OCI-LY3 (cell line): Measurements from ENCODE around the gene KDELR3.
A peak's percentile ranks its signal among the peaks of the same experiment; 100 is the strongest.

ENCODE experiments used
- H2AFZ ChIP-seq: fragments of 200-600, 300-600 bp; shearing (Covaris generic); 2 replicates; pipeline ENCODE4 v1.6.0; 2014; ENCODE audit warnings: antibody characterized with exemption, low read depth, low read length
- H3K27ac ChIP-seq: fragments of 200-600, 300-600 bp; sonication (generic); 2 replicates; pipeline ENCODE4 v1.5.1; 2014; ENCODE audit warnings: mild to moderate bottlenecking, low read length, moderate library complexity, mixed read lengths
- H3K27me3 ChIP-seq: fragments of 200-600, 300-600 bp; sonication (generic); 2 replicates; pipeline ENCODE4 v1.6.1; 2014; ENCODE audit warnings: low read depth, low read length, mixed read lengths
- H3K36me3 ChIP-seq: fragments of 200-600, 300-600 bp; sonication (generic); replicated peaks from 2 replicates; pipeline ENCODE3; 2014; ENCODE audit warnings: low read depth, low read length, mixed read lengths
- H3K4me1 ChIP-seq: fragments of 300-600, 200-600 bp; sonication (generic); 2 replicates; pipeline ENCODE4 v1.6.1; 2014; ENCODE audit warnings: low read length, mixed read lengths
- H3K4me2 ChIP-seq: fragments of 200-600, 300-600 bp; sonication (generic); 2 replicates; pipeline ENCODE4 v1.6.1; 2014; ENCODE audit warnings: low read length, mixed read lengths
- H3K4me3 ChIP-seq: fragments of 300-600, 200-600 bp; sonication (generic); 2 replicates; pipeline ENCODE4 v1.5.1; 2014; ENCODE audit warnings: antibody characterized with exemption, mild to moderate bottlenecking, low read length, moderate library complexity
- H3K79me2 ChIP-seq: fragments of 300-600, 200-600 bp; shearing (Covaris generic); 2 replicates; pipeline ENCODE4 v1.6.1; 2014; ENCODE audit warnings: mild to moderate bottlenecking, low read length, mixed read lengths
- H3K9ac ChIP-seq: fragments of 300-600, 200-600 bp; shearing (Covaris generic); 2 replicates; pipeline ENCODE4 v1.6.0; 2014; ENCODE audit warnings: mild to moderate bottlenecking, low read length, moderate library complexity
- H3K9me3 ChIP-seq: fragments of 200-600, 300-600 bp; shearing (Covaris generic); 2 replicates; pipeline ENCODE4 v1.6.1; 2014; ENCODE audit warnings: low read length, mixed read lengths; ENCODE audit not compliant: insufficient read depth
- H4K20me1 ChIP-seq: fragments of 200-600, 300-600 bp; sonication (generic); 2 replicates; pipeline ENCODE4 v1.6.1; 2016; ENCODE audit warnings: low read length, mixed read lengths; ENCODE audit not compliant: insufficient read depth
- CTCF ChIP-seq: fragments of 200-600, 300-600 bp; sonication (generic); IDR thresholded peaks from 2 replicates; pipeline ENCODE4 v1.5.1; 2014; ENCODE audit warnings: antibody characterized with exemption, low read length, low read depth
- EZH2phosphoT487 ChIP-seq: fragments of 200-600 bp; shearing (Covaris generic); IDR thresholded peaks from 2 replicates; pipeline ENCODE4 v1.6.1; 2018; ENCODE audit warnings: antibody characterized with exemption, mixed run types, low read depth

KDELR3 gene

DNA sequence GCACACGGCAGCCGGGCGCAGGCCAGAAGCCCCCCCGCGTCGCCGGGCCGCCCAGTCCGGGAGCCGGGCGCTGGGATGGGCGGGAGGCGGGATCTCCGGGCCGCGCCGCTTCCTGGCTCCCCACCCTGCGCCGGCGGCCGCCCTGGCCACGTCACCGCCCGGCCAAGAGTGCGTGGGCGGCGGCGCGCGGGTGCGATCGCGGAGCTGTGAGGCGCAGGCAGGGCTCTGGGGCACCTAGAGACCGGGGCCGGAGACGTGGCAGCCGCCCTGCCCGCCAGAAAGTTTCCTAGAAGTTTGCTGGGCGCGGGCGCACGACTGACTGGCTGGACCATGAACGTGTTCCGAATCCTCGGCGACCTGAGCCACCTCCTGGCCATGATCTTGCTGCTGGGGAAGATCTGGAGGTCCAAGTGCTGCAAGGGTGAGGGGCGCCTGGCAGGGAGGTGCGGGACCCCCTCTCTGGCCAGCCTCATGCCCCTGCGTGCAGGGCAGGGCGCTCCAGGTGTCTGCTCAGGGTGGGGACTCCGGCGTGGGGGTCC is at the start of gene KDELR3:
Gene KDELR3, plus strand, starts transcription at position 193 of the 539 bp plus-strand sequence. Its CDS starts 138 bp downstream, at position 331.
- H3K9ac ChIP-seq, result peak within 1 kb of the TSS; percentile 24; the same call in 1 of the 2 replicates
- TF ChIP-seq EZH2phosphoT487 (no peak), CTCF (no peak)
- H3K27me3 ChIP-seq, result peaks cover 19% of the 10 kb centered on the region

DNA sequence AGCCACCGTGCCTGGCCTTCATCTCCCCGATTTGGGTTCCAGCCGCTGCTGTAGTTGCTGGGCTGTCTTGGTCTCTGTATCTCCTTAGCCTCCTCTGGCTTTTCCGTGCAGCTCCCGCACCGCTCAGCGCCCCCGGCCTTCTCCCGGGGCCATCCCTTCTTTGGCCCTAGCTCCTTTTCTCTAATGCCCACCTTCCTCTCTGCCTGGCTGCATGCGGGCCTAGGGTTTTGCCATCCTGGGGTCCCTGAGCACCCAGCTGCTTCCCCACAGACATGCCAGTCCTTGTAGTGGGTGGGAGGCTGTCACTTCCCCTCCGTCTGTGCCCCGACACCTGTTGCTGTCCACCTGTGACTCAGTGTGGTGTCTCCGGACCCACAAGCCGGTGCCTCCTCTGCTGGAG is 49.3 kb upstream of the KDELR3 start:
- H3K79me2 ChIP-seq, result no peaks in the 10 kb centered on the region
- H3K9ac ChIP-seq, result no peak overlapping the region
- no peaks in the 10 kb centered on the region for H3K27me3 ChIP-seq
- no peaks in the 10 kb centered on the region for H4K20me1 ChIP-seq
- no peak overlapping the region for H3K4me3 ChIP-seq
- H3K27ac ChIP-seq, result no peak overlapping the region
- TF ChIP-seq EZH2phosphoT487 (no peak), CTCF (no peak)
- no peak overlapping the region for H3K4me2 ChIP-seq
- no peaks in the 10 kb centered on the region for H3K36me3 ChIP-seq
- H2AFZ ChIP-seq, result no peak overlapping the region
- no peaks in the 10 kb centered on the region for H3K4me1 ChIP-seq
- H3K9me3 ChIP-seq, result no peaks in the 10 kb centered on the region

More for the DNA sequence above, at the start of gene KDELR3:
- no peaks in the 10 kb centered on the region for H3K79me2 ChIP-seq
- no peaks in the 10 kb centered on the region for H3K9me3 ChIP-seq
- peak within 1 kb of the TSS; percentile 76 for H3K4me3 ChIP-seq
- peak within 1 kb of the TSS; percentile 51; the same call in 1 of the 2 replicates for H2AFZ ChIP-seq
- H3K36me3 ChIP-seq, result no peaks in the 10 kb centered on the region
- peak within 1 kb of the TSS; percentile 78 for H3K4me2 ChIP-seq
- no peak within 1 kb of the TSS for H3K27ac ChIP-seq
- no peaks in the 10 kb centered on the region for H4K20me1 ChIP-seq
- H3K4me1 ChIP-seq, result no peaks in the 10 kb centered on the region

DNA sequence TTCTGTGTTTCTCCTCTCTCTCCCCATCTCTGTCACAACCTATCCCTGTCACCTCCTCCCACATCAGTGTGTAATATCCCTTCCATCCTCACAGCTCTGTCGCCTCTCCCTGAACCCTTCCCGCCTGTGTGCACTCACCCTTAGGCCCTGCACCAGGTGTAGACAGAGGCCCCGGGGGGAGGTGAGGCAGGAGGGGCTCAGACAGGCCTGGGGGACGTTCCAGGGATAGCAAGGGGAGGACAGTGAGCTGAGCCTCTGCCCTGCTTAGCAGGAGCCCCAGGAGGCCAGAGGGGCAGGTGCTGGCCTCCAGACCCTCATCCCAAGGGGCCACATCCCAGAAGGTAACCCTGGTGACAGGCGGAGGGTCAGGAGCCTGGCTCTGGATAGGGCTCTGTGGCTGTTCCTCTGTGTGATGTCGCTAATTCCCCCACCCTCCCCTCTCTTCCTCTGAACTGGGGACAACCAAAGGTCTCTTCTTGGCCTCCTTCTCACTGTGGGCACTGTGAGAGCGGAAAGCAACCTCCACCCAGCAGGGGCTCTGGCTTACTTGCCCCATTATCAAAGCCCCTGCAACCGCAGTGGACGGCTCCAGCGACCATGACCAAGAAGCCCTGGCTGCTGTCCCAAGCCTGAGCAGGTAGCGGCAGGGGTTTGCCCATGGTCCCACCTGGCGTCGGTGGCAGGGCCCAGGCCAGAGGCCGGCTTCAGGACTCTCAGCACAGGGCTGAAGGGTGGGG is 48.6 kb upstream of the KDELR3 start:
- Histone ChIP-seq H3K79me2 (no peaks in the 10 kb centered on the region), H2AFZ (no peak overlapping the region), H3K36me3 (no peaks in the 10 kb centered on the region), H3K9ac (no peak overlapping the region), H3K4me3 (no peak overlapping the region), H3K4me2 (no peak overlapping the region), H3K27ac (no peak overlapping the region), H4K20me1 (no peaks in the 10 kb centered on the region), H3K27me3 (no peaks in the 10 kb centered on the region), H3K9me3 (no peaks in the 10 kb centered on the region), H3K4me1 (no peaks in the 10 kb centered on the region)
- no peak for TF ChIP-seq EZH2phosphoT487
- TF ChIP-seq CTCF, result no peak

DNA sequence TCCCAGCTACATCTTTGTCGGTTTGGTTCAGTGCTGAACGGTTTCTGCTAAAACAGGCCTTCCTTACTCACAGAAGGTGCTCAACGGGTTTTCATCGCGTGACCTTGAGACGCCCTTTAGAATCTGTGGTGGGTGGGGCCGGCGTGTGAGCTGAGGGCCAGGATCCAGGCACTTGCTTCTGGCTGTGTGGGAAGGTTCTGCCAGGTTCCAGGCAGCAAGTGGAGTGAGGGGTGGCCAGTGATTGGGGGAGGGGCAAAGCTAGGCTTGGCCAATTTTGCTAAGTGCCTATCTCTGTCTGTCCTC is 48.1 kb upstream of the KDELR3 start:
- Histone ChIP-seq H3K27ac (no peak overlapping the region), H2AFZ (no peak overlapping the region), H3K27me3 (no peaks in the 10 kb centered on the region), H3K9ac (no peak overlapping the region), H3K9me3 (no peaks in the 10 kb centered on the region), H3K36me3 (no peaks in the 10 kb centered on the region), H3K4me1 (no peaks in the 10 kb centered on the region), H3K4me3 (no peak overlapping the region), H3K4me2 (no peak overlapping the region), H4K20me1 (no peaks in the 10 kb centered on the region), H3K79me2 (no peaks in the 10 kb centered on the region)
- TF ChIP-seq CTCF, result no peak
- no peak for TF ChIP-seq EZH2phosphoT487
